Neural cell (in vitro differentiated cells): ENCODE results near the gene CSMD2. TPM values are rescaled to one million over a fixed set of nuclear protein-coding genes. Genes with fewer than 3 reads are reported as not detected.

ENCODE experiments used
- H2AFZ ChIP-seq: fragments of 200-600, 300-800 bp; sonication (generic), shearing (Covaris generic); 2 replicates; pipeline ENCODE4 v1.6.0; 2014; ENCODE audit warnings: low read depth, mild to moderate bottlenecking, antibody characterized with exemption, low read length, moderate library complexity
- H3F3A ChIP-seq: fragments of 200-600 bp; shearing (Covaris generic); 2 replicates; pipeline ENCODE4 v1.6.1; 2016; ENCODE audit warnings: mild to moderate bottlenecking, moderate library complexity, mixed read lengths, antibody characterized with exemption, low read length; ENCODE audit not compliant: insufficient read depth, poor library complexity, severe bottlenecking
- H3K27ac ChIP-seq: fragments of 200-600, 300-800 bp; sonication (generic), shearing (Covaris generic); 2 replicates; pipeline ENCODE4 v1.5.1; 2014; ENCODE audit warnings: mild to moderate bottlenecking, low read length, moderate library complexity
- H3K27me3 ChIP-seq: fragments of 300-800, 200-600 bp; sonication (generic), shearing (Covaris generic); 2 replicates; pipeline ENCODE4 v1.6.0; 2014; ENCODE audit warnings: mild to moderate bottlenecking, low read depth, low read length, moderate library complexity; ENCODE audit not compliant: insufficient read depth
- H3K36me3 ChIP-seq: fragments of 300-800, 200-600 bp; sonication (generic), shearing (Covaris generic); 2 replicates; pipeline ENCODE4 v1.5.1; 2014; ENCODE audit warnings: mild to moderate bottlenecking, antibody characterized with exemption, low read length, moderate library complexity; ENCODE audit not compliant: insufficient read depth
- H3K4me2 ChIP-seq: fragments of 300-800, 200-600 bp; sonication (generic), shearing (Covaris generic); 2 replicates; pipeline ENCODE4 v1.6.0; 2014; ENCODE audit warnings: mild to moderate bottlenecking, low read length
- H3K4me3 ChIP-seq: fragments of 300-800, 200-600 bp; sonication (generic), shearing (Covaris generic); 2 replicates; pipeline ENCODE4 v1.5.1; 2014; ENCODE audit warnings: mild to moderate bottlenecking, low read length, moderate library complexity
- H3K79me2 ChIP-seq: fragments of 200-600 bp; shearing (Covaris generic); replicated peaks from 2 replicates; pipeline ENCODE4 v1.6.0; 2014; ENCODE audit warnings: mild to moderate bottlenecking, low read length, moderate library complexity; ENCODE audit not compliant: insufficient read depth
- H3K9ac ChIP-seq: fragments of 300-800, 200-600 bp; sonication (generic), shearing (Covaris generic); 2 replicates; pipeline ENCODE4 v1.6.1; 2016; ENCODE audit warnings: mild to moderate bottlenecking, low read length, mixed read lengths
- H3K9me2 ChIP-seq: fragments of 200-600 bp; shearing (Covaris generic); 2 replicates; pipeline ENCODE4 v1.6.1; 2016; ENCODE audit warnings: mild to moderate bottlenecking, low read length, mixed read lengths; ENCODE audit not compliant: insufficient read depth
- H3K9me3 ChIP-seq: fragments of 200-600, 300-800 bp; sonication (generic), shearing (Covaris generic); 2 replicates; pipeline ENCODE4 v1.6.1; 2016; ENCODE audit warnings: mild to moderate bottlenecking, mixed run types, low read length, moderate library complexity, mixed read lengths
- H4K20me1 ChIP-seq: fragments of 200-600 bp; shearing (Covaris generic); 2 replicates; pipeline ENCODE4 v1.6.1; 2016; ENCODE audit warnings: mild to moderate bottlenecking, mixed run types; ENCODE audit not compliant: insufficient read depth
- CTCF ChIP-seq: fragments of 450-650 bp; IDR thresholded peaks from 2 replicates; pipeline ENCODE4 v1.5.1; 2014; ENCODE audit warnings: antibody characterized with exemption, mild to moderate bottlenecking, moderate library complexity; ENCODE audit not compliant: poor library complexity, severe bottlenecking
- EP300 ChIP-seq: fragments of 450-650 bp; conservative IDR thresholded peaks from 2 replicates; pipeline ENCODE4 v1.6.1; 2014; ENCODE audit warnings: antibody characterized with exemption, mild to moderate bottlenecking, moderate library complexity; ENCODE audit not compliant: poor library complexity, severe bottlenecking
- EZH2 ChIP-seq: fragments of 200-600, 300-800 bp; shearing (Covaris generic), sonication (generic); IDR thresholded peaks from 2 replicates; pipeline ENCODE4 v1.6.1; 2014; ENCODE audit warnings: antibody characterized with exemption, low read length, borderline replicate concordance, mild to moderate bottlenecking; ENCODE audit not compliant: insufficient read depth, poor library complexity, severe bottlenecking
- MXI1 ChIP-seq: fragments of 450-650 bp; conservative IDR thresholded peaks from 2 replicates; pipeline ENCODE4 v1.6.1; 2014; ENCODE audit warnings: antibody characterized with exemption, mild to moderate bottlenecking; ENCODE audit not compliant: poor library complexity, severe bottlenecking
- POLR2AphosphoS5 ChIP-seq: IDR thresholded peaks from 2 replicates; pipeline ENCODE4 v1.6.1; 2012
- RAD21 ChIP-seq: fragments of 450-650 bp; conservative IDR thresholded peaks from 2 replicates; pipeline ENCODE4 v1.6.1; 2014; ENCODE audit warnings: antibody characterized with exemption, mild to moderate bottlenecking, moderate library complexity
- REST ChIP-seq: IDR thresholded peaks from 2 replicates; pipeline ENCODE4 v1.6.1; 2012; ENCODE audit warnings: borderline replicate concordance
- SMC3 ChIP-seq: fragments of 450-650 bp; conservative IDR thresholded peaks from 2 replicates; pipeline ENCODE4 v1.6.1; 2014; ENCODE audit warnings: antibody characterized with exemption, mild to moderate bottlenecking, moderate library complexity; ENCODE audit not compliant: poor library complexity
- TAF1 ChIP-seq: IDR thresholded peaks from 2 replicates; pipeline ENCODE4 v1.6.1; 2012; ENCODE audit warnings: low read depth
- polyA plus RNA-seq: library from polyadenylated mRNA; depleted of rRNA; stranded (reverse); fragments of >200 nt; gene quantifications from 2 replicates; pipeline ENCODE4 v1.2.3, GENCODE V29; 2014

CSMD2 gene
- polyA plus RNA-seq, 1 donor from 2014 or later: 9.6 TPM

- no peaks in the 10 kb centered on the region for H3K27me3 ChIP-seq
- no peaks in the 10 kb centered on the region for H3K9me3 ChIP-seq
- peak overlapping the region; percentile 35 for H3K27ac ChIP-seq
- H3K9ac ChIP-seq: peak overlapping the region; percentile 46
- TF ChIP-seq CTCF (peak; percentile 97), EZH2 (no peak), SMC3 (peak; percentile 88), EP300 (no peak), MXI1 (no peak), REST (no peak), POLR2AphosphoS5 (no peak), TAF1 (no peak), RAD21 (peak; percentile 93)
- H3K9me2 ChIP-seq: no peaks in the 10 kb centered on the region
- no peaks in the 10 kb centered on the region for H3K36me3 ChIP-seq
- H3K4me2 ChIP-seq: no peak overlapping the region
- peaks cover 14% of the 10 kb centered on the region for H3K79me2 ChIP-seq
- no peaks in the 10 kb centered on the region for H4K20me1 ChIP-seq
- H3K4me3 ChIP-seq: no peak overlapping the region
- no peaks in the 10 kb centered on the region for H3F3A ChIP-seq
- peak overlapping the region; percentile 56 for H2AFZ ChIP-seq
These were observed 694.5 kb downstream of the CSMD2 start for GRCh38 chr1:33470495-33471012.

- Histone ChIP-seq H3K4me2 (no peak overlapping the region), H3K4me3 (no peak overlapping the region), H3K79me2 (peaks cover 14% of the 10 kb centered on the region), H3K27me3 (no peaks in the 10 kb centered on the region), H3F3A (no peaks in the 10 kb centered on the region), H3K9me2 (no peaks in the 10 kb centered on the region), H3K9ac (no peak overlapping the region), H3K36me3 (no peaks in the 10 kb centered on the region), H3K9me3 (no peaks in the 10 kb centered on the region), H2AFZ (no peak overlapping the region), H4K20me1 (no peaks in the 10 kb centered on the region), H3K27ac (no peak overlapping the region)
- TF ChIP-seq MXI1 (no peak), POLR2AphosphoS5 (no peak), CTCF (no peak)
These were observed 695.3 kb downstream of the CSMD2 start for GRCh38 chr1:33469691-33470090.
